NCI-H460 (cell line): ENCODE results near the gene ZBTB8OS. TPM values are rescaled to one million over a fixed set of nuclear protein-coding genes. Genes with fewer than 3 reads are reported as not detected.

Experiments used
- DNase-seq: peaks from one replicate; pipeline ENCODE4 v3.0.0-alpha.2; 2016; ENCODE audit warnings: low read depth; ENCODE audit errors: extremely low read depth
- small RNA-seq, 2 experiments: library from RNA; depleted of rRNA; stranded (forward); fragments of <200 nt; gene quantifications; one replicate each; pipeline ENCODE3, GENCODE V24; 2014
- total RNA-seq: library from RNA; depleted of rRNA; stranded (reverse); fragments of >200 nt; shearing (Covaris generic); gene quantifications from 2 replicates; pipeline ENCODE4 v1.2.3, GENCODE V29; 2014; rRNA removed

ZBTB8OS gene
- total RNA-seq, 1 experiment from 2014 or later: 66.8 TPM

DNA sequence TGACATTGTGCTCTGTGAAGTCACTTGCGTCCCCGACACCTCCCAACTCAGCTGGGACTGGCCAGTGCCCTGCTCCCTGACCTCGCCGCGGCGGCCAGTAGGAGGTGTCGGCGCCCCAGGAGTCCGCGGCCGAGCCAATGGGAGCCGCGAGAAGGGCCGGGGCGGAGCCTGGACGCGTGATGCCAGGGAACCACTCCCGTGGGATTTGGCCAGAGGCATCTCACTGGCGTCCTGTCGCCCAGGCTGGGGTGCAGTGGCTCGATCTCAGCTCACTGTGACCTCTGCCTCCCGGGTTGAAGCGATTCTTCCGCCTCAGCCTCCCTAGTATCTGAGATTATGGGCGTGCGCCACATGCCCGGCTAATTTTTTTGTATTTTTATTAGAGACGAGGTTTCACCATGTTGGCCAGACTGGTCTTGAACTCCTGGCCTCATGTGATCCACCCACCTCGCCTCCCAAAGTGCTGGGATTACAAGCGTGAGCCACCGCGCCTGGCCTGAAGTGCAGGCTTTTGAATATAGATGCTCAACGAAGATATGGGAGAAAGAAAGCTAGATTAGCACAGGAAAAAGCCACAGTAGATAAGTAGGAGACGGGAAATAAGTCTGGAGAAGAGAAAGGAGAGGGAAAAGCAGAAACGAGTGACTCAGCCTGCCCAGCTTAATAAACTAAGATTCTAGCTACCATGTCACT, 38.0 kb downstream of the ZBTB8OS start:
- DNase-seq: peak; percentile 81

- DNase-seq: no peak
Observed at GRCh38 chr1:32611859-32612188, 38.5 kb downstream of the ZBTB8OS start.

- no peak for DNase-seq
Observed at GRCh38 chr1:32609180-32609579, 41.2 kb downstream of the ZBTB8OS start.

GRCh38 chr1:32606565-32607371, 43.6 kb downstream of the ZBTB8OS start:
- no peak for DNase-seq

DNA sequence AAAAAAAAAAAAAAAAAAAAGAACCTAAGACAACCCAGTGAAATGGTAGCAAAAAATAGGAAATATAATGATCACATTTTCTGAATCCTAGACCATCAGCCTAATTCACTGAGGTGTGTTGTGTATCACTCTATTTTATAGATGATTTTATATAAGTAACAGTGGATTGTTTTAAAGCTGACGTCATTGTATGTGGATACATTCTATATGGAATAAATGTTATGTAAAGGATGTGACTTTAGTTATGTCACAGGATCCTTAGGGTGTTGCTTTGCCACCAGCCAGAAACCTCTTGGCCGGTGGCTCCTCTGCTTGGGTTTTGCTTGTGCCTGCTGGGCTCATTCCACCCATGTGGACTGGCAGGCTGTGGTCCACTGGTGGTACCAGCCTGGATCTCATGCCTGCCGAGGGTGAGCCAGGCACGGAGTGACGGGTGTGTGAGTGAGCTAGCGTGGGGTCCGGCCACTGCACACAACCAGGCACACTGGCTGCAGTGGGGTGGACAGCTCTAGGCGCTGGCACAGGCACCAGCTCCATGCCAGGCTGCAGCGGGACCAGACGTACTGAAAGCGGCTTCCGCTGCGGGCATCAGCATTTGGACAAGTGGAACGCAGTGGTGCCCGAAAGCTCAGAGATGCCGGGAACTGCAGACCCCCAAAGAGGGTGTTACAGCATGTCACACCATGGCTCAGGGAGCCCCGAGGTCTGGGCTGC, 44.5 kb downstream of the ZBTB8OS start:
- DNase-seq: no peak

DNA sequence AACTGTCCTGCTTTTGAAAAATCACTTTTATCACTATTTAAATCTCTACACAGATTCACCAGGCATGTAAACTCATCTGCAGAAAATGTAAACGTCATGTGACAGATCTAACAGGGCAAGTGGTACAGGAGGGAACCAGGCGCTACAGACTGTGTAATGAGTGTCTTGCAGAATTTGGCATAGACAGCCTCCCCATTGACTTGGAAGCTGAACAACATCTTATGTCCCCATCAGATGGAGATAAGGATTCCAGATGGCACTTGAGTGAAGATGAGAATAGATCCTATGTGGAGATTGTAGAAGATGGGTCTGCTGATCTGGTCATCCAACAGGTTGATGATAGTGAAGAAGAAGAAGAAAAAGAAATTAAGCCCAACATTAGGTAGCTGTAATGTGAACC, 50.3 kb downstream of the ZBTB8OS start:
- DNase-seq: no peak

GRCh38 chr1:32592943-32593342, 57.4 kb downstream of the ZBTB8OS start:
- DNase-seq: no peak

DNA sequence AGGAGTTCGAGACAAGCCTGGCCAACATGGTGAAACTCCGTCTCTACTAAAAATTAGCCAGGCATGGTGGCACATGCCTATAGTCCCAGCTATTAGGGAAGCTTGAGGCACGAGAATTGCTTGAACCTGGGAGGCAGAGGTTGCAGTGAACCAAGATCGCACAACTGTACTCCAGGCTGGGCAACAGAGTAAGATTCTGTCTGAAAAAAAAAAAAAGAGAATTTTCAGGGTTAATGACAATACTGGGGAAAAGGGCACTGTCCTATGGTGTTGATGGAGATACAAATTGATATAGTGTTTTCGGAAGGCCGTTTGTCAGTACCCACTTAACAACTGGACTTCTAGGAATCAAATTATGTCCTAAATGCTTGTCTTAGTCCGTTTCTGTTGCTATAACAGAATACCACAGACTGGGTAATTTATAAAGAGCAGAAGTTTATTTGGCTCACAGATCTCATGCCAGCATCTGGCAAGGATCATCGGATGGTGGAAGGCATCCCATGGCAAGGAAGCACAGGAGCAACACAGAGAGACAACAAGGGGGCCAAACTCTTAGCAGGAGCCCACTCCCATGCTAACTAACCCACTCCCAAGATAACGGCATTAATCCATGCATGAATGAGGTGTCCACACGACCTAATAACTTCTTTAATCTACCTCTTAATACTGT, 69.9 kb downstream of the ZBTB8OS start:
- no peak for DNase-seq

Small RNA genes lying within 50 kb of the gene (small RNA-seq; reads per million reads assigned to genes)
- gene RF00019: 0 reads per million in 2 experiments

Other genes with a start within 250 kb of the ZBTB8OS start
- not detected in 2 replicates for gene ZBTB8B, start 185.5 kb downstream of the ZBTB8OS start, total RNA-seq
- 4.1 and 5.5 TPM in 2 replicates for gene ZBTB8A, start 111.1 kb downstream of the ZBTB8OS start, total RNA-seq
- gene RBBP4, start 658 bp upstream of the ZBTB8OS start, total RNA-seq: 60.0 and 77.5 TPM in 2 replicates
- gene SYNC, start 52.2 kb upstream of the ZBTB8OS start, total RNA-seq: 1.4 and 1.7 TPM in 2 replicates
- 169 and 184 TPM in 2 replicates for gene YARS1, start 166.8 kb upstream of the ZBTB8OS start, total RNA-seq
- gene S100PBP, start 167.1 kb upstream of the ZBTB8OS start, total RNA-seq: 15.5 and 20.7 TPM in 2 replicates
- gene FNDC5, start 220.4 kb upstream of the ZBTB8OS start, total RNA-seq: 0.59 TPM in 1 of 2 replicates, not detected in the other
- not detected in 2 replicates for gene HPCA, start 235.9 kb upstream of the ZBTB8OS start, total RNA-seq